Measurements from ENCODE around the gene MED16.

GRCh38 chr19:900302-901111, 7.5 kb upstream of the MED16 start:
- TF ChIP-seq, protein P1, sequence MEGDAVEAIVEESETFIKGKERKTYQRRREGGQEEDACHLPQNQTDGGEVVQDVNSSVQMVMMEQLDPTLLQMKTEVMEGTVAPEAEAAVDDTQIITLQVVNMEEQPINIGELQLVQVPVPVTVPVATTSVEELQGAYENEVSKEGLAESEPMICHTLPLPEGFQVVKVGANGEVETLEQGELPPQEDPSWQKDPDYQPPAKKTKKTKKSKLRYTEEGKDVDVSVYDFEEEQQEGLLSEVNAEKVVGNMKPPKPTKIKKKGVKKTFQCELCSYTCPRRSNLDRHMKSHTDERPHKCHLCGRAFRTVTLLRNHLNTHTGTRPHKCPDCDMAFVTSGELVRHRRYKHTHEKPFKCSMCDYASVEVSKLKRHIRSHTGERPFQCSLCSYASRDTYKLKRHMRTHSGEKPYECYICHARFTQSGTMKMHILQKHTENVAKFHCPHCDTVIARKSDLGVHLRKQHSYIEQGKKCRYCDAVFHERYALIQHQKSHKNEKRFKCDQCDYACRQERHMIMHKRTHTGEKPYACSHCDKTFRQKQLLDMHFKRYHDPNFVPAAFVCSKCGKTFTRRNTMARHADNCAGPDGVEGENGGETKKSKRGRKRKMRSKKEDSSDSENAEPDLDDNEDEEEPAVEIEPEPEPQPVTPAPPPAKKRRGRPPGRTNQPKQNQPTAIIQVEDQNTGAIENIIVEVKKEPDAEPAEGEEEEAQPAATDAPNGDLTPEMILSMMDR (IDR thresholded peaks at IDR 0.05 in 8 of 11, conservative IDR thresholded peaks at IDR 0.05 in 3 of 11), result no peak
- no peak for TF ChIP-seq POLR2A (IDR thresholded peaks at IDR 0.05)
